ENCODE data around the gene GUSB. TPM values are rescaled to one million over a fixed set of nuclear protein-coding genes. Genes with fewer than 3 reads are reported as not detected.

Gene GUSB
- total RNA-seq, 3 donors from 2014 or later = 55.9 to 82.1 (median 74.3) TPM

- peaks cover 16% of the 10 kb centered on the region for H3K36me3 ChIP-seq (ENCODE audit: low read depth)
- DNase-seq (no peak), ATAC-seq (peak; percentile 15)
- no peak overlapping the region for H3K4me3 ChIP-seq
- intact Hi-C loops (cut with DNase I, micrococcal nuclease) = no loop called here
- no peaks in the 10 kb centered on the region for H3K9me3 ChIP-seq
- TF ChIP-seq, protein P1, sequence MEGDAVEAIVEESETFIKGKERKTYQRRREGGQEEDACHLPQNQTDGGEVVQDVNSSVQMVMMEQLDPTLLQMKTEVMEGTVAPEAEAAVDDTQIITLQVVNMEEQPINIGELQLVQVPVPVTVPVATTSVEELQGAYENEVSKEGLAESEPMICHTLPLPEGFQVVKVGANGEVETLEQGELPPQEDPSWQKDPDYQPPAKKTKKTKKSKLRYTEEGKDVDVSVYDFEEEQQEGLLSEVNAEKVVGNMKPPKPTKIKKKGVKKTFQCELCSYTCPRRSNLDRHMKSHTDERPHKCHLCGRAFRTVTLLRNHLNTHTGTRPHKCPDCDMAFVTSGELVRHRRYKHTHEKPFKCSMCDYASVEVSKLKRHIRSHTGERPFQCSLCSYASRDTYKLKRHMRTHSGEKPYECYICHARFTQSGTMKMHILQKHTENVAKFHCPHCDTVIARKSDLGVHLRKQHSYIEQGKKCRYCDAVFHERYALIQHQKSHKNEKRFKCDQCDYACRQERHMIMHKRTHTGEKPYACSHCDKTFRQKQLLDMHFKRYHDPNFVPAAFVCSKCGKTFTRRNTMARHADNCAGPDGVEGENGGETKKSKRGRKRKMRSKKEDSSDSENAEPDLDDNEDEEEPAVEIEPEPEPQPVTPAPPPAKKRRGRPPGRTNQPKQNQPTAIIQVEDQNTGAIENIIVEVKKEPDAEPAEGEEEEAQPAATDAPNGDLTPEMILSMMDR (IDR thresholded peaks at IDR 0.05) = no peak
- no peaks in the 10 kb centered on the region for H3K4me1 ChIP-seq (ENCODE audit: low read depth)
These were observed 7.1 kb downstream of the GUSB start for GRCh38 chr7:65974876-65975275.

DNA sequence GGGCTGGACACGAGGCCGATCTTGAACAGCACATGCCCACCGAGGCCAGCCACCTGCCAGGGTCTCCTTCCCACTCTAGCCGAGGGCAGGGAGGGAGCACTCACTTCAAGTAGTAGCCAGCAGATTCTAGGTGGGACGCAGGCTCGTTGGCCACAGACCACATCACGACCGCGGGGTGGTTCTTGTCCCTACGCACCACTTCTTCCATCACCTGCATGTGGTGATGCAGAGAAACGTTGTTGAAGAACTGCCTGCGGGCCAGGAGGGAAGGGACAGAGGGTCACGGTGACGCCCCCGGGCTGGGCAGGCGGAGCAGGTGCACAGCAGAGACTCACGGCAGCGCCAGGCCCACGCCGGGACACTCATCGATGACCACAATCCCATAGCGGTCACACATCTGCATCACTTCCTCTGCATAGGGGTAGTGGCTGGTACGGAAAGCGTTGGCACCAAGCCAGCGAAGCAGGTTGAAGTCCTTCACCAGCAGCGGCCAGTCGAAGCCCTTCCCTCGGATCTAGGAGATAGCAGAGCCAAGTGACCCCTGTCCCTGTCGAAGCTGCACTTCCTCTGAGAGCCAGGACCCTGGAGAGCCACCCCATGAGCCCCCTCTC lies 7.7 kb downstream of the GUSB start:
- Histone ChIP-seq H3K4me3 (no peak overlapping the region), H3K9me3 (no peaks in the 10 kb centered on the region), H3K4me1 (ENCODE audit: low read depth) (no peaks in the 10 kb centered on the region), H3K36me3 (ENCODE audit: low read depth) (peaks cover 18% of the 10 kb centered on the region)
- TF ChIP-seq, protein P1 (IDR thresholded peaks at IDR 0.05) = no peak
- intact Hi-C loops (cut with DNase I, micrococcal nuclease) = no loop called here
- DNase-seq (no peak), ATAC-seq (peak; percentile 24)

DNA sequence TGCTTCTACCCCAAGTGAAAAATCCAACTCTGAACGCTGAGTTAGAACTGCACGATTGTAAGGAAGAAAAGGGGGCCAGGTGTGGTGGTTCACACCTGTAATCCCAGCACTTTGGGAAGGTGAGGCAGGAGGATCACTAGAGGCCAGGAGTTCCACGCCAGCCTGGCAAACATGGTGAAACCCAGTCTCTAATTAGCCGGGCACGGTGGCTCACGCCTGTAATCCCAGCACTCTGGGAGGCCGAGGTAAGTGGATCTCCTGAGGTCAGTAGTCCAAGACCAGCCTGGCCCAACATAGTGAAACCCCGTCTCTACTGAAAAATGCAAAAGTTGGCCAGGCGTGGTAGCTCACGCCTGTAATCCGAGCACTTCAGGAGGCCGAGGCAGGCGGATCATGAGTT lies 9.0 kb downstream of the GUSB start:
- no peak overlapping the region for H3K4me3 ChIP-seq
- intact Hi-C loops (cut with DNase I, micrococcal nuclease) = no loop called here
- peaks cover 26% of the 10 kb centered on the region for H3K36me3 ChIP-seq (ENCODE audit: low read depth)
- no peak for ATAC-seq
- no peaks in the 10 kb centered on the region for H3K9me3 ChIP-seq
- H3K4me1 ChIP-seq (ENCODE audit: low read depth) = no peaks in the 10 kb centered on the region
- TF ChIP-seq, protein P1 (IDR thresholded peaks at IDR 0.05) = no peak
- DNase-seq = no peak

DNA sequence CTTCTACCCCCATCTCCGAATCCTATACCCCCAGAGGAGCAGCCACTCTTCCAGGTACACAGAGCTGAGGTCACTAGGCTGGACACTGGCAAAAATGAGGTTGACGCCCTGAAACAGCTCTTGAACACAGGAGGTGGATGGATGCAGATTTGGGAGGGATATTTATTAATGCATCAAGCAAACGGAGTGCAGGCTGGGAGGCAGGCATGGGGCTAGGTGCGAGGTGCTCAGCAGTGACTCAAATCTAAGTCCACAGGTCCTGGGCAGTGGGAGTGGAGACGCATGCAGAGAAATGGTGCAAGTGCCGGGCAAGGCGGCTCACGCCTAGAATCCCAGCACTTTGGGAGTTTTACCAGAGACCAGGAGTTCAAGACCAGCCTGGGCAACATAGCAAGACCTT lies 11.0 kb downstream of the GUSB start:
- Histone ChIP-seq H3K4me3 (no peak overlapping the region), H3K9me3 (no peaks in the 10 kb centered on the region), H3K4me1 (ENCODE audit: low read depth) (no peaks in the 10 kb centered on the region), H3K36me3 (ENCODE audit: low read depth) (peaks cover 34% of the 10 kb centered on the region)
- ATAC-seq = no peak
- TF ChIP-seq, protein P1 (IDR thresholded peaks at IDR 0.05) = no peak
- intact Hi-C loops (cut with DNase I, micrococcal nuclease) = no loop called here
- no peak for DNase-seq

DNA sequence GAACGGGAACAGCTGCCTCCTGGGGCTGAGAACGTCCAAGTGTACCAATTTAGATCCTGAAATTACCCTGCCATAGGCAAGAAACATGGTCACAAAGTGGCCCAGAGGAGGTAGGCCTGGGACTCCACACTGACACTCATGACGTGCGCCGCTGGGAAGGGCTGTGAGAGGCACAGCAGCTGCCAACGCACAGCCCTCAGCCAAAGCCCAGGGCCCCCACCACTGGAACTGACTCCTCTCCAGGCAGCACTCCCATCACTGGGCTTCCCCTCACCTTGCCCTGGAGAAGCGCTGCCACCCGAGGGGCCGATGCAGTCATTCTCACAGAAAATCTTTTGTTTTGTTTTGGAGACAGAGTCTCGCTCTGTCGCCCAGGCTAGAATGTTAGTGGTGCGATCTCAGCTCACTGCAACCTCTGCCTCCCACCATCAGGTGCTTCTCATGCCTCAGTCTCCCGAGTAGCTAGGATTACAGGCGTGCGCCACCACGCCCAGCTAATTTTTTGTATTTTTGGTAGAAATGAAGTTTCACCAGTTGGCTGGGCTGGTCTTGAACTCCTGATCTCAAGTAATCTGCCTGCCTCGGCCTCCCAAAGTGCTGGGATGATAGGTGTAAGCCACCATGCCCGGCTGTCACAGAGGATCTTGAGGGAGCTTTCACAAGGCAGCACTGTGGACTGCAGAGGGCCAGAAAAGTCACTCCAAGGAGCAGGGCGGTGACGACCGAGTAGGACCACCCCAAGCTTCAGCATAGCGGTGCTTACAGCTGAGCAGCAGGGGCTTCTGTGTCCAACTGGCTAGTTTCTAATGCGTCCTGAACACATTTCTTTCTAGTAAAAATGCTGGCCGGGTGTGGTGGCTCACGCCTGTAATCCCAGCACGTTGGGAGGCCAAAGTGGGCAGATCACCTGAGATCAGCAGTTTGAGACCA lies 13.5 kb downstream of the GUSB start:
- no peaks in the 10 kb centered on the region for H3K9me3 ChIP-seq
- DNase-seq = no peak
- no peak overlapping the region for H3K4me3 ChIP-seq
- ATAC-seq = no peak
- H3K36me3 ChIP-seq (ENCODE audit: low read depth) = peaks cover 24% of the 10 kb centered on the region
- H3K4me1 ChIP-seq (ENCODE audit: low read depth) = no peaks in the 10 kb centered on the region
- TF ChIP-seq, protein P1 (IDR thresholded peaks at IDR 0.05) = no peak
- intact Hi-C loops (cut with DNase I, micrococcal nuclease) = no loop called here

Measured in mucosa of descending colon (tissue), 3 donors.